Gastrocnemius medialis (tissue), 4 donors: ENCODE data around the gene SNAP23. TPM values are rescaled to one million over a fixed set of nuclear protein-coding genes. Genes with fewer than 3 reads are reported as not detected.

Experiments used
- ATAC-seq, 2 donors: fragments of 150-250 bp; one replicate each; pipeline ENCODE4 v1.9.1; 2016
- DNase-seq, 2 donors: peaks; one replicate each; pipeline ENCODE4 v3.0.0-alpha.2; 2019
- H3K27ac ChIP-seq, 4 donors: fragments of 200-600 bp; sonication (generic); 1 replicate in 1 of 4; 2 replicates in 3 of 4; pipeline ENCODE4 v1.5.1; 2016 to 2018; ENCODE audit warnings: mild to moderate bottlenecking in 2 of 4, moderate library complexity in 1 of 4
- H3K27me3 ChIP-seq, 3 donors: fragments of 200-600 bp; sonication (generic) in 2 of 3; 1 replicate in 1 of 3; 2 replicates in 2 of 3; pipeline versions ENCODE4 v1.5.1 to v1.6.0; 2016 to 2019; ENCODE audit warnings: mild to moderate bottlenecking in 1 of 3, moderate library complexity in 1 of 3
- H3K36me3 ChIP-seq, 2 donors: fragments of 200-600 bp; sonication (generic) in 1 of 2; one replicate each; pipeline ENCODE4 v1.5.1; 2017 to 2018
- H3K4me1 ChIP-seq, 2 donors: fragments of 200-600 bp; sonication (generic) in 1 of 2; one replicate each; pipeline ENCODE4 v1.5.1; 2016 to 2017; ENCODE audit warnings: mild to moderate bottlenecking in 2 of 2
- H3K4me3 ChIP-seq, 4 donors: fragments of 200-600 bp; sonication (generic) in 3 of 4; 1 replicate in 1 of 4; 2 replicates in 3 of 4; pipeline ENCODE4 v1.5.1; 2016 to 2019; ENCODE audit warnings: mild to moderate bottlenecking in 2 of 4
- H3K9me3 ChIP-seq, 3 donors: fragments of 200-600 bp; sonication (generic) in 2 of 3; 1 replicate in 1 of 3; 2 replicates in 2 of 3; pipeline ENCODE4 v1.5.1; 2016 to 2019
- POLR2A ChIP-seq, 2 donors: fragments of 450-650 bp; IDR thresholded peaks; one replicate each; pipeline ENCODE4 v1.6.1; 2017; ENCODE audit warnings: antibody characterized with exemption in 2 of 2, mild to moderate bottlenecking in 2 of 2, moderate library complexity in 2 of 2
- in situ Hi-C, 4 donors: fragments of 200-750 bp; cut with MboI; loops; one replicate each; pipeline versions ENCODE4 v1.15.0 to v1.8.0; 2017; ENCODE audit warnings: low sequenced_read_pairs in 4 of 4
- intact Hi-C: fragments of 100-400 bp; cut with DNase I; formaldehyde crosslinking; loops from one replicate; pipeline ENCODE4 v1.15.1; 2023; ENCODE audit warnings: low total_unique reads
- total RNA-seq, 4 donors: library from RNA; depleted of rRNA; stranded (reverse); fragments of >200 nt; gene quantifications; one replicate each; pipeline versions ENCODE4 v1.1.0 to v1.2.3, GENCODE V29; 2016
- TF ChIP-seq, protein P1 (sequence below), 5 experiments: fragments of 450-650 bp in 3 of 5; fragments of 200-600 bp in 2 of 5; sonication (generic) in 2 of 5; IDR thresholded peaks in 4 of 5; conservative IDR thresholded peaks in 1 of 5; 1 replicate in 4 of 5; 2 replicates in 1 of 5; pipeline ENCODE4 v1.5.1; 2016 to 2019; ENCODE audit warnings: antibody characterized with exemption in 5 of 5, mild to moderate bottlenecking in 3 of 5, moderate library complexity in 3 of 5

SNAP23 gene
- total RNA-seq, 4 donors from 2014 or later, result 26.7 to 74.3 (median 40.2) TPM

DNA sequence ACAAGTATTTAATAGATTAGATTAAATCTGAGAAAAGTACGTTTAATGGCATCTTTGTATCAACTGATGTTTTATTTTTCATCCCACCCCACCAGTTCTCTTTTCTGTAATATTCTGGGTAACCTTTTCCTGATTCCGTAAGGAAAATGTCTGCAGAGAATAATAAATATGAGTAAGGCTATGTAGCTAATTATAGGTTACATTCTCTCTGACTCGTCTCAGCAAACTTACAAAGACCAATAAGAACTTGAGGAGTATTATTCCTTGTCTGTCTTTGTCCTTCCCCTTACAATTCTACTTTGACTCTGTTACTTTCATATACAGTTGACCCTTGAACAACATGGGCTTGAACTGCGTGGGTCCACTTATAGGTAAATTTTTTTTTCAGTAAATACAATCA is 12.1 kb downstream of the SNAP23 start:
- no peak for TF ChIP-seq POLR2A (IDR thresholded peaks at IDR 0.05)
- TF ChIP-seq, protein P1, sequence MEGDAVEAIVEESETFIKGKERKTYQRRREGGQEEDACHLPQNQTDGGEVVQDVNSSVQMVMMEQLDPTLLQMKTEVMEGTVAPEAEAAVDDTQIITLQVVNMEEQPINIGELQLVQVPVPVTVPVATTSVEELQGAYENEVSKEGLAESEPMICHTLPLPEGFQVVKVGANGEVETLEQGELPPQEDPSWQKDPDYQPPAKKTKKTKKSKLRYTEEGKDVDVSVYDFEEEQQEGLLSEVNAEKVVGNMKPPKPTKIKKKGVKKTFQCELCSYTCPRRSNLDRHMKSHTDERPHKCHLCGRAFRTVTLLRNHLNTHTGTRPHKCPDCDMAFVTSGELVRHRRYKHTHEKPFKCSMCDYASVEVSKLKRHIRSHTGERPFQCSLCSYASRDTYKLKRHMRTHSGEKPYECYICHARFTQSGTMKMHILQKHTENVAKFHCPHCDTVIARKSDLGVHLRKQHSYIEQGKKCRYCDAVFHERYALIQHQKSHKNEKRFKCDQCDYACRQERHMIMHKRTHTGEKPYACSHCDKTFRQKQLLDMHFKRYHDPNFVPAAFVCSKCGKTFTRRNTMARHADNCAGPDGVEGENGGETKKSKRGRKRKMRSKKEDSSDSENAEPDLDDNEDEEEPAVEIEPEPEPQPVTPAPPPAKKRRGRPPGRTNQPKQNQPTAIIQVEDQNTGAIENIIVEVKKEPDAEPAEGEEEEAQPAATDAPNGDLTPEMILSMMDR (IDR thresholded peaks at IDR 0.05 in 4 of 5, conservative IDR thresholded peaks at IDR 0.05 in 1 of 5), result no peak
- ATAC-seq (no peak), DNase-seq (no peak)
- intact Hi-C loops (no loop called here), in situ Hi-C loops (no loop called here)
- no peak overlapping the region for H3K4me3 ChIP-seq
- H3K4me1 ChIP-seq, result peaks cover 23 to 30% of the 10 kb centered on the region in 2 donors
- no peaks in the 10 kb centered on the region for H3K27me3 ChIP-seq
- H3K27ac ChIP-seq, result peak overlapping the region in 1 of 4 donors; percentile 28
- no peaks in the 10 kb centered on the region for H3K9me3 ChIP-seq
- H3K36me3 ChIP-seq, result no peaks in the 10 kb centered on the region

- Histone ChIP-seq H3K36me3 (no peaks in the 10 kb centered on the region), H3K4me1 (peaks cover 21 to 25% of the 10 kb centered on the region in 2 donors), H3K4me3 (no peak overlapping the region), H3K27ac (peak overlapping the region in 3 of 4 donors; percentile 8 to 38 (median 27)), H3K27me3 (no peaks in the 10 kb centered on the region), H3K9me3 (no peaks in the 10 kb centered on the region)
- intact Hi-C loops (no loop called here), in situ Hi-C loops (no loop called here)
- ATAC-seq (peak; percentile 39 to 60), DNase-seq (peak in 1 of 2 donors; percentile 26)
- TF ChIP-seq POLR2A (IDR thresholded peaks at IDR 0.05), result no peak
- TF ChIP-seq, protein P1 (IDR thresholded peaks at IDR 0.05 in 4 of 5, conservative IDR thresholded peaks at IDR 0.05 in 1 of 5), result no peak
Observed at GRCh38 chr15:42508263-42508690, 12.8 kb downstream of the SNAP23 start.

- Histone ChIP-seq H3K36me3 (peaks cover 0 to 22% of the 10 kb centered on the region in 2 donors), H3K27me3 (no peaks in the 10 kb centered on the region), H3K9me3 (no peaks in the 10 kb centered on the region), H3K27ac (peak overlapping the region; percentile 12 to 51 (median 16)), H3K4me3 (no peak overlapping the region), H3K4me1 (peaks cover 21 to 25% of the 10 kb centered on the region in 2 donors)
- DNase-seq, result no peak
- intact Hi-C loops, result no loop called here
- in situ Hi-C loops, result no loop called here
- TF ChIP-seq, protein P1 (IDR thresholded peaks at IDR 0.05 in 4 of 5, conservative IDR thresholded peaks at IDR 0.05 in 1 of 5), result no peak
- no peak for TF ChIP-seq POLR2A (IDR thresholded peaks at IDR 0.05)
- no peak for ATAC-seq
Observed at GRCh38 chr15:42510258-42511006, 15.0 kb downstream of the SNAP23 start.

DNA sequence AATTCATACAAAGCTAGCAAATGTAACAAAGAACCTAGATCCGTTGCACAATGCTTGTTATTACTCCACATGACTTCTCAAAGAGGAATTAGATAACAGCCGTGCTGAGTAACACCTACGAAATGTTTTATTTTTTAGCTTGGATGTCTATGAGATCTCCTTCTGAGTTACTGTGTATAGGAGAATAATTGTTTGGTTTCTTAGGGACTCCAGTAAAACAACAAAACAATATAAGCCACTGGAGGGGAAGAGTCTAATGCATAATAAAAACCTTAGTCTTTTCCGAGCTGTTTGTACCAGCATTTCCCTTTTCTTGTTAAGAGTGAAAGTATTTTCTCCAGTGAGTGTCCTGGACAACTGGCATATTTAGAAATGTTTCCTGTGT is 15.6 kb downstream of the SNAP23 start:
- in situ Hi-C loops, result no loop called here
- H3K27me3 ChIP-seq, result no peaks in the 10 kb centered on the region
- no peaks in the 10 kb centered on the region for H3K9me3 ChIP-seq
- H3K36me3 ChIP-seq, result peaks cover 0 to 27% of the 10 kb centered on the region in 2 donors
- no peak overlapping the region for H3K4me3 ChIP-seq
- DNase-seq, result no peak
- no peak for TF ChIP-seq POLR2A (IDR thresholded peaks at IDR 0.05)
- TF ChIP-seq, protein P1 (IDR thresholded peaks at IDR 0.05 in 4 of 5, conservative IDR thresholded peaks at IDR 0.05 in 1 of 5), result no peak
- intact Hi-C loops, result no loop called here
- peaks cover 21 to 25% of the 10 kb centered on the region in 2 donors for H3K4me1 ChIP-seq
- peak; percentile 27 to 74 for ATAC-seq
- peak overlapping the region; percentile 12 to 51 (median 16) for H3K27ac ChIP-seq
